ENCODE results near the gene EVI5L.

The EVI5L gene

DNA sequence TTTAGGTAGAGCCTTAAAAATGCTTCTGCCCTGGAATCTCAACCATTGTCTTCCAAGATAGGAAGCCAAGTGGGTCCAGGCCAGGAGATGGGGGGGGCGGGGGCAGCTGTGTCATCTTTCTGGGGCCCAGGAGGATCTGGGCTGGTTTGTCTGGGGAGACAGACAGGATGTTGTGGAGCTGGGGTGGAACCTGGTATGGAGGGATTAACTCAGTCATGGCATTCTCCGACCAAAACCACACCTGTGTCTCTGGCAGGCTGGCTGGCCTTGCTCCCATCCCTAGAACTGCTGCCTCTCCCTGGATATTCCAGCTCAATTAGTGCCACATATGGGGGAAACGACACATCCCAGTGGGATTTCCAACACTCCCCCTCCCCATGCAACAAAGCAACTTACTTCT, 70.9 kb downstream of the EVI5L start:
- DNase-seq, result no peak

DNA sequence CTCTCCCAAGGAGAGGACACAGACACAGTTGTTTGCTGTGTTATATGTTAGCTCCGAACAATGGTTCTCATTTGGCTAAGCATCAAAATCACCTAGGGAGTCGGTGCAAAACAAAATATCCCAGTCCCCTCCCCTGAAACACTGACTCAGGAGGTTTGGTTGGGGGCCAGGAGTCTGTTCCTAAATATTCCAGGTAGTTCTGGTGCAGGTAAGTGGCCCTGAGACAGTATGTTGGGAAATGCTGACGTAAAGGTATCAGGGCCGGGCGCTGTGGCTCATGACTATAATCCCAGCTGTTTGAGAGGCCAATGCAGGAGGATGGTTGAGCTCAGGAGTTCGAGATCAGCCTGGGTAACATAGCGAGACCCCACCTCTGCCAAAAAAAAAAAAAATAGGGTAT, 71.3 kb downstream of the EVI5L start:
- no peak for DNase-seq

DNA sequence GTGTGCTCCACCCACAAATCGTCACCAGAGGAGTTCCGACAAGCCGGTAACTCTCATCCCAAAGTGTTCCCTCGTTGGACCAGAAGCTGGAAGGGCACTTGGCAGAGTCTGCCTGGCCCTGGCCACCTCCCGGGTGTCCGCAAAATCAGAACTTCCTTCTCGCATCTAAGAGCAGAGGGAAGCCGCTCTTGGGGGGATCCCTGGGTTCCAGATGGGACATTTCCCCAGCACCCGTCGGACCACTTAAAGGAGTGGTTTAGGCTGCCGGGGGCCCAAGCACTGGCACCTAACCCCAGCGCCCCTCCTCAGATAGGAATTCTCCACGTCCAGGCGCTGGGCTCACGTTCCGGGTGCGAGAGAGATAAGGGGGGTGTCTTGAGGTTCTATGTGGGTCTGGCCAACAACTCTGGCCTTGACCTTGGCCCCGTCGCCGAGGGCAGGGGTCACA, 72.8 kb downstream of the EVI5L start:
- DNase-seq, result no peak

DNA sequence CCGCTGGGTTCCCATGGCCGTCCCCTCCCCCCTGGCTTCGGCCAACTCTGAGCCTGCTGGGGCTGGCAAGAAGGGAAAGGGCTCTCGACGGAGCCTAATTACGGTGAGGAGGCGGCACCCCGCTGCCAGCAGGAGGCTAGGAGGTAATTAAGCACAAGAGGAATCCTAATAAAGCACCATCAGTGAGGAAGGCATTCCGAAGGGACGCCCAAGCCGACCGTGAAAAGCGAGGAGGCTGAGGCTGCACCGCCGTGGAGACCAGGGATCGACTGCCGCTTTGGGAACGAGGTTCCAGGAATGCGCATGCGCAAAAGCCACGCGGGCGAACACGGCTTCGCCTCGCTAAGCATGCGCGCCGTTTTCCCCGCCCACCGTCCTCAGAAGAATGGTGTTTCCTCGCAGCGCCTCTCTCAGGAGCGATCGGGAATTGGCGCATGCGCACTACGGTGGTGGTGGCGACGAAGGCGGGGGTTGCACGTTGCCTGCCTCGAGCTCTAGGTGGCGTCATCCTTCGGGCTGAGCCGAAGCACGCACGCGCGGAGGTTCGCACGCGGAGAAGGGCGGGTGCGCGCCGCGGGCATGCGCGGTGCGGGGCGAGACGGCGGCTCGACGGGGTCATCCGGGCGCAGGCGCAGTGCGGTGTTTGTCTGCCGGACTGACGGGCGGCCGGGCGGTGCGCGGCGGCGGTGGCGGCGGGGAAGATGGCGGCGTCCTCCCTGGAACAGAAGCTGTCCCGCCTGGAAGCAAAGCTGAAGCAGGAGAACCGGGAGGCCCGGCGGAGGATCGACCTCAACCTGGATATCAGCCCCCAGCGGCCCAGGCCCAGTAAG, 73.4 kb downstream of the EVI5L start, which contains the start of gene MAP2K7:
Gene MAP2K7 (plus strand): TSS at position 634 of the 830 bp plus-strand sequence. CDS start 68 bp downstream, at position 702.
- peak; percentile 100 for DNase-seq

DNA sequence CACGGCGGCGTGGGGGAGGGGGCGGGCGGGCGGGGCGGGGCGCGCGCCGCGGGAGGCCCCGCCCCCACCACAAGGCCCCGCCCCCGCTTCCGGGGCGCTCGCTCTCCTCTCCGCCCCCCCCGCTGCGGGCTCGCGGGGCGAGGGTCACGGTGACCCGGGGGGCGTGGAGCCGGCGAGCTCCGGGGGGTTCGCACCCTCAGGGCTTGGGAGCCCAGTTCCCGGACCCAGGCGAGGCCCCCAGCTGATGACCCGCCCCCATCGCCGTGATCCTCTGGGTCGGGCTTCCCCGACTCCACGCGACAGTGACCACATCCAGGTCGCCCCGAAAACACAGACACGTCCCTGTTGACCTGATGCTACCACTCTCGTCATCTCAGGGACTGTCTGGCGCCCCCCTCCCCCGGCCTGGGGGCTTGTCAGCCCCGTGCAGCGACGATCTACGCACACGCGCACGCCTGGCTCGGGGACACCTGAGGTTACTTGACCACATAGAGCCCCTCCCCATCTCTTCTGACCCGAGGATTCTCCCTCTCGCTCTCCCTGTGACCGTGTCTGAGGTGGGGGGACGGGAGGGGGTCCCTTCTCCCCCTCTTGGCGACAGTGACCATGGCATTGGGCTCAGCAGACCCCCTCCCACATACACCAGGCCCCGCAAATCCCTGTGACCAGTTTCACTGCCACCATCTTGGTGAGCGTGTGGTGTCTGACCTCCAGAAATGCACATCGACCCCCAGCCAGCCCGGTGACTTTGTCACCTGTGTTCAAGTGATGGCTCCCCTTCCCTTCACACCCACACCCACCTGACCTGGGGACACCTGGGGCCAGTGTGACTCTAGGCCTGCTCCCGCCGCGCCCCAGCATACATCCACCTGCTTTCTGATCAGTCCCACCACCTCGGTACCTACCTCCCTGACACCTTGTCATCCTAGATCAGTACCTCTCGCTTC, 74.3 kb downstream of the EVI5L start:
- peak; percentile 10 to 52 for DNase-seq

DNA sequence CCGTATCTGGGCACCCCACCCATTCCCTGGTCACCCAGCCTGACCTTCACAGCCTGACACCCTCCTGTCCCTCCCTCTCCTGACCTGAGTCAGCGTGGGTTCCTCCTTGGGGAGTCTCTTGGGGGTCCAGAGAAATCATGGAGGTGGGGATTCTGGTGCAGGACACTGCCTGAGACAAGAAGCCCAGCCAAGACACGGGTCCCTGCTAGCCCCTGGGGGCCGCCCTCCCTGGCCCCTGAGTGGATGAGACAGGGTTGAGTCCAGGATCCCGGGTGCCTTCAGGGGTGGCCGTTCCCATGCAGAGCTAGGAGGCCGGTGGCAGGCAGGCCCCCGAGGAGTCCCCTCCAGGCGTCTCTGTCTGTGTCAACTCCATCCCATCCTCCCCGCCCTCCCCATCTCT, 75.2 kb downstream of the EVI5L start:
- DNase-seq, result no peak

DNA sequence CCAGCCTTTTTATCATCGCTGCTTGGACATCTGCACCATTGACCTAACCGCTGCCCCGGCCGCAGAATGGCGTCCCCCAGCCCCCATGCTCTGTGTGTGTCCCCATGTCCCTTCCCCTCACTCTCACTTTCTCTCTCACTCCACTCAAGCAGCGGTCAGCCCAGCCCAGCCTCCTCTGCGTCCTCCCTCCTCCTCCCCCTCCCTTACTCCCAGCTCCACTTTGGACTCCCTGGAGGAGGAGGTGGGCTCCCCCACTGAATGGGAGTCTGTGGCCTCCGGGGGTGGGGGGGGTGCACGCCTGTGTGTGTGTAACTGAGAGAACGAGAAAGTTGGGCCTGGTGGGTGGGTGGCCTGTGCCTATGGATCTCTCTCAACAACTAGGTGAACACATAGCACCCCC, 75.8 kb downstream of the EVI5L start:
- no peak for DNase-seq

DNA sequence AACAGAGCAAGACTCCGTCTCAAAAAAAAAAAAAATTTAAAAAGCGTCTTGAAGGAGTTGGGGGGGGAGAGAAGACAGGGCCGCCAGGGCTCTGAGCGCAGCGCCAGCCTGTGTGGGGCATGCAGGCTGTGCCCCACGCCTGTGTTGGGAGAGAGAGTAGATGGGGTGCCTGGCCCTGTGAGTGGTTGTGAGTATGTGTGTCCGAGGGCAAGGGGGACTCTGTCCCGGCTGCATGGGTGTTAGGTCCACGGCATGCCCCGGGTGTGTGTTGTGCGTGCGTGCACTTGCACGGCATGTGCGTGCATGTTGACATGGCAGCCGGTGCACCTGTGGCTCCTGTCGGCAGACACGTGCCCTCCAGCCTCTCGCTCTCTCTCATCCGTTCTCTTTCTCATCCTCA, 77.1 kb downstream of the EVI5L start:
- no peak for DNase-seq

DNA sequence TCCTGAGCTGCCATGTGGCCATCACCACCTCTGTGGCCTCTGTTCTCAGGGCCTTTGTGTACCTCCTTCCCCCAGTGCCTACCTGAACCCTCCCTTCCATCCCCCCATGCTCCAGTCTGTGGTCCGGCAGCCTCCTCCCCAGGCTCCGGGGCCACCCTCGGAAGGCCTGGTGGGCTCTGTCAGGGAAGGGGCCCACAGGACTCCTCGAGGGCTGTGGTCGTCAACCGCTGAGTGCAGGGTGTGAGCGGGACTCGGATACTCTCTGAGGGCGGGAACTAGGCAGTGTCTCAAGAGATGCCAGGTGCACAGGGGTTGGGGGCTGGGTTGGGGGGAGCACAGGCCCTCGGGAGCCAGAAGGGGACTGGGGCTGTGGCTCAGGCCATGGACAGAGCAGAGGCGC, 77.5 kb downstream of the EVI5L start:
- no peak for DNase-seq

DNA sequence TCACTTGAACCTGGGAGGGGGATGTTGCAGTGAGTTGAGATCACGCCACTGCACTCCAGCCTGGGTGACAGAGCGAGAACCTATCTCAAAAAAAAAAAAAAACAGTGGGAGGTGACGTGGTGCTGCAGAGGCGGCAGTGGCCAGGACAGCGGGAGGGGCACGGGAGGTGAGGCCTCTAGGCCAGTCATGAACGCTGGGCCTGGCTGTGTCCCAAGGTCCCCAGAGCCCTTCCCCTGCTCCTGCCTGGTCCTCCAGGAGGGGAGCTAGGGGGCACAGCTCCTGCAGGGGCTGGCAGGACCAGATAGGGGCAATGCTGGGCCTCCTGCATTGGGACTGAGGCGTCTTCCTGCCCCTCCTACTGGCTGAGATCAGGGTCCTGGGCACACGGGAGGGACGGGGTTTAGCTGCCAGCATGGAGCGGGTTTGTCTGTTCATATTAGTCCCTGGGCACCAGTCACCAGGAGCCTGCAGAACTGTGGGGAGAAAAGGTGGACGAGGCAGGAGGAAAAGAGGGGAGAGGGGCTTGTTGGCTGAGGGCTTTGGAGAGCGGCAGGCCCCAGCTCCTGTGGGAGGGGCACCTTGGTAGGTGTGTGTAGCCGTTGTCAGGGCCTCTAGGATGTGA, 78.2 kb downstream of the EVI5L start:
- DNase-seq, result no peak

DNA sequence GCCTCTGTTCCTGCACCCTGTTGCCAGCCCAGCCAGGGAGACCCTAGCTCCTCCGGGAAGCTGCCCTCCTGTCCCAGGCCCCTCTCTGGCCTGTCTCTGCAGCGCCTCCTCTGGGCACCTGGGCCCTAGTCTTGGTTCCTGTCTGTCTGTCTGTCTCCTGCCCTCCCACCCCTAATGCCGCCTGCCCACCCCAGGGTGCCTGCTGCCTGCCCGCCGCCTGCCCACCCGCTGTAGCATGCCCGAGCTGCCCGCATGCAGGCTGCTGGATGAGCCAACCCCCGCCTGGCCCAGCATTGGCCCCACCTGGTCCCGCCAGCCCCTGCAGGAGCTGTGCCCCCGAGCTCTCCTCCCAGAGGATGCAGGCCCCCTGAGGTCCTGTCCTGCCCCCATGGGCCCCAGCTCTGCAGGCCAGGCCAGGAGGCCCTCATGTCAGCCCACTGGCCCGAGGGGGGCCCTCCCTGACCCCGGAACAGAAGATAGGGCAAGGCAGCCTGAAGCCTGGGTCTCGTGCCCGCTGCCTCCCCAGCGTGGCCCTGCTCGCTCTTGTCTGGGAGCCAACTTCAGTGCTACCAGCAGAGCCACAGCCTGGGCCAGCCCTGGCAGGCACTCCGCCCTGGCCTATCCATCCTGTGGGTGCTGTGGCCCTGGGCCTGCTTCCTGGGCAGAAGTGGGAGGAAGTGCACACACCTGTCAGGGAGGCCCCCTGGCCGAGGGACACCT, 78.9 kb downstream of the EVI5L start:
- DNase-seq, result no peak

DNA sequence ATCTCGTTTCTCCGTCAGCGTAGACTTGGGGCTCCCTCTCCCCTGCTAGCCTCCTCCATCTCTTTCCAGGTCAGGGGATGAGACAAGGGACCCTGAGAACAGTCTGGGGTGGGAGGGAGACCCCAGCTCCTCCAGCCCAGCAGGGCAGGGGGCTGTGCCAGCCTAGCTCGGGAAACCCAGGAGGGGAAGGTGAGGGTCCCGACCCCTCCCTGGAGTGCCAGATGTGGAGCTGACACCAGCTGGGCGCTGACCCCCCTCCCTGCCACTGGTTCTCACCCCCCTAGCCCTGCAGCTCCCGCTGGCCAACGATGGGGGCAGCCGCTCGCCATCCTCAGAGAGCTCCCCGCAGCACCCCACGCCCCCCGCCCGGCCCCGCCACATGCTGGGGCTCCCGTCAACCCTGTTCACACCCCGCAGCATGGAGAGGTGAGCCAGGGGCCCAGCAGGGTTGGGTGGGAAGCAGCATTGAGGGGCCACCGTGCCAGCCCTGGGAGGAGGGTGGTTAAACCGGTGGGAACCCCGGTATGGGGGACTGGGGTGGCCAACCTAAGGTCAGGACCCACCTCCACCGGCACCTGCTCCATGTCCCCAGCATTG, 79.6 kb downstream of the EVI5L start:
- DNase-seq, result no peak

DNA sequence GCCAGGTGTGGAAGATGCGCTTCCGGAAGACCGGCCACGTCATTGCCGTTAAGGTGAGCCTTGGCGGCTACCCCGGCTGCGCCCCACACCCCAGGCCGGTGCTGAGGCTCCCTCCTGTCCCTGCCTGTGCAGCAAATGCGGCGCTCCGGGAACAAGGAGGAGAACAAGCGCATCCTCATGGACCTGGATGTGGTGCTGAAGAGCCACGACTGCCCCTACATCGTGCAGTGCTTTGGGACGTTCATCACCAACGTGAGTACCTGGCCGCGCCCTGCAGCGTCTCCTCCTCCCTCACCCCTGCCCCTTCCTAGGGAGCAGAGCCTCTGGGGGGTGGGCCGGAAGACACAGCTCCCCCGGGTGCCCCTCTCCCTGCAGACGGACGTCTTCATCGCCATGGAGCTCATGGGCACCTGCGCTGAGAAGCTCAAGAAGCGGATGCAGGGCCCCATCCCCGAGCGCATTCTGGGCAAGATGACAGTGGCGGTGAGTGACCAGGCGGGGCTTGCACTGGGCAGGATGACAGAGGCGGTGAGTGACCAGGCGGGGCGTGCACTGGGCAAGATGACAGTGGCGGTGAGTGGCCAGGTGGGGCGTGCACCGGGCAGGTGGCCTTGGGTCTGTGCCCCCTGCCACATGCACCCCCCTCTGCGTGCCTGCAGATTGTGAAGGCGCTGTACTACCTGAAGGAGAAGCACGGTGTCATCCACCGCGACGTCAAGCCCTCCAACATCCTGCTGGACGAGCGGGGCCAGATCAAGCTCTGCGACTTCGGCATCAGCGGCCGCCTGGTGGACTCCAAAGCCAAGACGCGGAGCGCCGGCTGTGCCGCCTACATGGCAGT, 80.5 kb downstream of the EVI5L start:
- DNase-seq, result no peak

DNA sequence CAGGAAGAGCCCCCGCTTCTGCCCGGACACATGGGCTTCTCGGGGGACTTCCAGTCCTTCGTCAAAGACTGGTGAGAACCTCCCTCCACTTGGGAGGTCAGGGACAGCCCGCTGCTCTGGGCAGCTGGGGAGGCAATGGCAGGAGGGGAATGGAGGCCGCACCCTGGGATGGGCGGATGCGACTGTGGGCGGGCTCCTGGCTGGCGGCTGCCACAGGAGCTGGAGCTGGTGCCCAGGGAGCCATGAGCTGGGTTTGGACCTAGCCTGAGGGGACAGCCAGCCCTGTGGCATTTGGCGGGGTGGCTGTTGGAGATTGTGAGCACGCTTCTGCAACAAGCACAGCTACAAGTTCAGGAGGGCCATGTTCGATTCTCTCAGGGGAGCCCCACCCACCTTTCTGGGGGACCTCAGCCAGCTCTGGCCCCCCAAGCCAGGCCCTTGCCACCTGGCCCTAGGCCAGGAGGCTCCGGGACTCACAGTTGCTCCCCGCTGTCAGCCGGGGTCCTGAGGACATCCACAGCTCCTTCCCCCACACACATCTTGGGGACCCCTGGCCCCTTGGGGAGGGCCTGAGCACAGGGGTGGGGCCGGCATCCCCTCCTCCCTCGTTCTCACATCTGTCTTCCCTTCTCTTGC, 81.6 kb downstream of the EVI5L start:
- DNase-seq, result no peak

DNA sequence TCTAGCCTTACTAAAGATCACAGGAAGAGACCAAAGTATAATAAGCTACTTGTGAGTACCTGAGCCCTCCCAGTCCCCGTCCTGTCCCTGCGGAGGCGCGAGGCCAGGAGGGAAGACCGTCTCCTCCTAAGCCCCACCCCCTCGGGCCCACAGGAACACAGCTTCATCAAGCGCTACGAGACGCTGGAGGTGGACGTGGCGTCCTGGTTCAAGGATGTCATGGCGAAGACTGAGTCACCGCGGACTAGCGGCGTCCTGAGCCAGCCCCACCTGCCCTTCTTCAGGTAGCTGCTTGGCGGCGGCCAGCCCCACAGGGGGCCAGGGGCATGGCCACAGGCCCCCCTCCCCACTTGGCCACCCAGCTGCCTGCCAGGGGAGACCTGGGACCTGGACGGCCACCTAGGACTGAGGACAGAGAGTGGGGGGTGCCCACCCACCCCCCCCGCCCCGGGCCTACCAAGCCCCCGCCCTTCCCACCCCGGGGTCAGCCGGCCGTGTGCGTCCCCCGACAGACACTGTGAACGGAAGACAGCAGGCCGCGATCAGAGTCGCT, 82.2 kb downstream of the EVI5L start:
- no peak for DNase-seq

DNA sequence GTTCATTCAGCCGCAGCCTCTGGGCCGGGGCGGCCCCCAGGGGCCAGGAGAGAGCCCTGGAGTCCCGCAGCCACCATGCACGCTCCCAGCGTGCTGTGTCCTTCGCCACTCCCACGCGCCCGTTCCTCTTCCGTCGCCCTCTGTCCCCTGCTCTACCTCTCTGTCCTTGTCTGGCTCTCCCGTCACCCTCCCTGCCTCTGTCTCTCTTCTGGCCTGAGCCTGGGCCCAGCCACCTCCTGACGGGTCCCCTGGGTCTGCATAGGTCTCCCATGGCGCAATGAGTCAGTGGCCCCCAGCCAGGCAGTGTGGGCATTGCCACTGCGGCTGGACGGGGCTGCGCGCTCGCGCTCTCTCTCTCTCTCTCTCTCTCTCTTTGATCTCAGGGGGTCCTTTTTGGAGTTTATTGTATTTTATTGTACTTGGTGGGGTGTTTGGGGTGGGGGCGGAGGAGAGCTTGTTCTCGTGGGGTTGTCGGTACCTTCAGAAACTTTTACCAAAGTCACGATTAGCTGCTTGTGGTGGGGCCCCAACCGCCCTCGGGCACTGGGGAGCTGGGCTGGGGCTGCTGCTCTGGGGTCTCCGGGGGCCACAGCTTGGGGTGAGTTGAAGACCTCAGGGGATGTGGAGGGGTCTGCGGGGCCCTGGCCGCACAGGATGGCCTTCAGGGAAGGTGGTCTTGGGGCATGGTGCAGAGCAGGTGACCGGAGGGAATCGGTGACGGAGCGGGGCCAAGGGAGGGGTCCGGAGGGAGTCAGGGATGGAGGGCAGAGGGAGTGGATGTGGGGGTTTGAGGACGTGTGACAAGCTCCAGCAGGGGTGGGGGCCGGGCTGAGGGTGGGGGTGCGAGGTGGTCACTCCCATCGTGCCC, 82.9 kb downstream of the EVI5L start:
- no peak for DNase-seq

DNA sequence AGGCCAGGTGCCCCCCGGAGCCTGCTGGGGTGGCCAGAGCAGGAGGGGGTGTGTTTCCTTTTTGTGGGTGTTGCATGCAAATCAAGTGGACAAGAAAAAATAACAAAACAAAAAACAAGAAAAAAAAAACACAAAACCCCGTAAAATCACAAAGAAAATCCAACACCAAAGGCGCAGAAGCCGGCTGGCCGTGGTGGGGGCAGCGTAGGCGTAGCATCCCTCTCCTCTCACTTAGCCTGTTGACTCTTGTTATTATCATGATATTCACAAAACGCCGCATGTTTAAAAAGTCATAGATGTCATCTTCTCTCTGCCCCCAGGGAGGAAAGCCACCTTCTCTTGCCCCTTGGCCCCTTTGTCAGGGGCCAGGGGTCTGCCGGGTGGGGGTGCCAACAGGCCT, 83.6 kb downstream of the EVI5L start:
- DNase-seq, result no peak

DNA sequence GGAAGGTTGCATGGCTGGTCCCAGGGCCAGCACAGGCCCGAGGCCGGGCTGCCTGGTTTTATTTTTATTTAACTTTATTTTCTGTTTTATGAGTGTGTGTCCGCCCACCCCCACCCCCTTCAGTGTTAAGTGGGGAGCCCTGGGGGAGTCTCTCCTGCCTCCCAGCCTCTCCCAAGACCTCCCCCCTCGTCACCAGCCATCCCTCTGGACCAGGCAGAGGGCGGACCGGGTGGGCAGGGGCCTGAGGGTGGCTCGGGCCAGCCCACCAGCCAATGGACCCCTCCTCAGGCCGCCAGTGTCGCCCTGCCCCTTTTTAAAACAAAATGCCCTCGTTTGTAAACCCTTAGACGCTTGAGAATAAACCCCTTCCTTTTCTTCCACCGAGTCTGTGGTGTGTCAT, 84.1 kb downstream of the EVI5L start:
- no peak for DNase-seq

All from inflammatory macrophage (primary cell).